Brain pericyte (primary cell): Measurements from ENCODE around the gene MYT1.
"Not testable (repeated sequence)": the region's sequence is repeated elsewhere in the genome, so short reads cannot be mapped to it uniquely, and the experiment has no call there.

Experiments
- DNase-seq: peaks from one replicate; pipeline ENCODE4 v3.0.0-alpha.2; 2012; ENCODE audit warnings: low read depth, low spot score

Gene MYT1

GRCh38 chr20:64230461-64231145 lies 66.4 kb downstream of the MYT1 start:
- DNase-seq, result no peak

- no peak for DNase-seq
Measured at GRCh38 chr20:64231621-64232550, 67.6 kb downstream of the MYT1 start.

GRCh38 chr20:64232794-64233193 lies 68.5 kb downstream of the MYT1 start:
- DNase-seq, result no peak

GRCh38 chr20:64233725-64234124 lies 69.5 kb downstream of the MYT1 start:
- DNase-seq, result no peak

- DNase-seq, result no peak
Measured at GRCh38 chr20:64234291-64234791, 70.1 kb downstream of the MYT1 start.

GRCh38 chr20:64234921-64235565 lies 70.8 kb downstream of the MYT1 start:
- DNase-seq, result not testable (repeated sequence)

GRCh38 chr20:64236137-64237088 lies 72.2 kb downstream of the MYT1 start:
- no peak for DNase-seq

GRCh38 chr20:64237316-64237715 lies 73.1 kb downstream of the MYT1 start:
- DNase-seq, result no peak

GRCh38 chr20:64238115-64238825 lies 74.0 kb downstream of the MYT1 start:
- no peak for DNase-seq

GRCh38 chr20:64238851-64239387 lies 74.7 kb downstream of the MYT1 start:
- DNase-seq, result no peak

GRCh38 chr20:64239449-64240242 lies 75.4 kb downstream of the MYT1 start:
- DNase-seq, result no peak

- no peak for DNase-seq
Measured at GRCh38 chr20:64240243-64241015, 76.2 kb downstream of the MYT1 start.

GRCh38 chr20:64241061-64241460 lies 76.8 kb downstream of the MYT1 start:
- DNase-seq, result no peak

- DNase-seq, result no peak
Measured at GRCh38 chr20:64242003-64242796, 77.9 kb downstream of the MYT1 start.

GRCh38 chr20:64242797-64243475 lies 78.7 kb downstream of the MYT1 start:
- DNase-seq, result no peak

- DNase-seq, result no peak
Measured at GRCh38 chr20:64244281-64244805, 80.1 kb downstream of the MYT1 start.
